HepG2 (cell line): ENCODE results near the gene TMTC1. TPM values are rescaled to one million over a fixed set of nuclear protein-coding genes. Genes with fewer than 3 reads are reported as not detected.

ENCODE experiments used
- ATAC-seq: fragments of 200-7000 bp; cut with Tn5 transposase; 3 replicates; pipeline ENCODE4 v1.9.1; 2020; ENCODE audit warnings: mild to moderate bottlenecking, moderate library complexity
- BruUV-seq: library from RNA; stranded (reverse); fragments of 400-500 nt; replicated peaks from 2 replicates; lab custom pipeline; 2021; lab: Mats Ljungman, UMichigan
- CTCF ChIA-PET: fragments of 300-600 bp; formaldehyde crosslinking; extraction: SDS; loops from one replicate; lab custom pipeline; 2021; ENCODE audit warnings: low total read pairs, inconsistent platforms, low intra/inter-chr PET ratio; lab: Yijun Ruan, JAX
- POLR2A ChIA-PET: fragments of 350-600 bp; sonication (Branson Sonifier 250); formaldehyde crosslinking; loops from one replicate; lab custom pipeline; 2020; ENCODE audit warnings: antibody characterized with exemption, inconsistent platforms; lab: Yijun Ruan, JAX
- DNase-seq: peaks from one replicate; pipeline ENCODE4 v3.0.0-alpha.2; 2015; ENCODE audit warnings: low spot score
- FAIRE-seq: peaks from 3 replicates; lab custom pipeline; 2011; peaks lifted over from hg19 to GRCh38; lab: Jason Lieb, UNC
- H2AFZ ChIP-seq: one replicate; pipeline ENCODE4 v1.6.1; 2011; ENCODE audit warnings: low read length, inconsistent platforms
- H3K27ac ChIP-seq: fragments of 300-600 bp; 3 replicates; pipeline ENCODE4 v1.8.0; 2011; ENCODE audit warnings: mixed run types, mild to moderate bottlenecking, mixed read lengths, low read length, inconsistent platforms; ENCODE audit not compliant: insufficient read depth; ENCODE audit errors: extremely low read length
- H3K27me3 ChIP-seq, 2 experiments: fragments of 200-600 bp in 1 of 2; 2 replicates in 1 of 2; 3 replicates in 1 of 2; pipeline versions ENCODE4 v1.6.0 to v1.8.0; 2011; ENCODE audit warnings: low read length in 2 of 2, mild to moderate bottlenecking in 2 of 2, moderate library complexity in 2 of 2, inconsistent platforms in 1 of 2; ENCODE audit not compliant: insufficient read depth in 2 of 2, control insufficient read depth in 1 of 2
- H3K36me3 ChIP-seq, 2 experiments: fragments of 200-600 bp in 1 of 2; replicated peaks in 1 of 2; 2 replicates in 1 of 2; 3 replicates in 1 of 2; pipeline versions ENCODE4 v1.5.1 to v1.8.0; 2011; ENCODE audit warnings: low read length in 2 of 2, inconsistent platforms in 1 of 2; ENCODE audit not compliant: insufficient read depth in 2 of 2, control insufficient read depth in 1 of 2
- H3K4me1 ChIP-seq: 2 replicates; pipeline ENCODE4 v1.5.1; 2012; ENCODE audit warnings: low read length, inconsistent platforms; ENCODE audit not compliant: insufficient read depth
- H3K4me2 ChIP-seq: 2 replicates; pipeline ENCODE4 v1.6.0; 2011; ENCODE audit warnings: low read depth, low read length, inconsistent platforms
- H3K4me3 ChIP-seq, 3 experiments: fragments of 200-600 bp in 1 of 3; sonication (generic), shearing (Covaris generic) in 1 of 3; replicated peaks in 1 of 3; 2 replicates each; pipeline ENCODE4 v1.5.1; 2011 to 2016; ENCODE audit warnings: low read length in 3 of 3, inconsistent platforms in 2 of 3, low read depth in 2 of 3, mild to moderate bottlenecking in 2 of 3, control low read depth in 1 of 3, mixed read lengths in 1 of 3; ENCODE audit not compliant: insufficient read depth in 1 of 3
- H3K79me2 ChIP-seq: one replicate; pipeline ENCODE4 v1.6.1; 2011; ENCODE audit warnings: low read length, inconsistent platforms; ENCODE audit not compliant: insufficient read depth
- H3K9ac ChIP-seq: 2 replicates; pipeline ENCODE4 v1.6.0; 2011; ENCODE audit warnings: mild to moderate bottlenecking, low read depth, low read length, inconsistent platforms; ENCODE audit not compliant: insufficient read depth
- H3K9me3 ChIP-seq: 2 replicates; pipeline ENCODE4 v1.5.1; 2012; ENCODE audit warnings: mild to moderate bottlenecking, low read length
- H4K20me1 ChIP-seq: 2 replicates; pipeline ENCODE4 v1.6.0; 2011; ENCODE audit warnings: inconsistent platforms, mild to moderate bottlenecking, low read length, moderate library complexity; ENCODE audit not compliant: insufficient read depth
- ATM ChIP-seq: fragments of 450-650 bp; IDR thresholded peaks from 2 replicates; pipeline ENCODE4 v1.7.1; 2017; ENCODE audit warnings: mild to moderate bottlenecking, borderline replicate concordance
- BORCS8-MEF2B ChIP-seq: sonication (generic); formaldehyde crosslinking; IDR thresholded peaks from 2 replicates; pipeline ENCODE4 v1.8.0; 2022; ENCODE audit warnings: mild to moderate bottlenecking, missing genetic modification reagents
- EP300 ChIP-seq, 3 experiments: sonication (generic) in 1 of 3; formaldehyde crosslinking in 1 of 3; IDR thresholded peaks; 2 replicates each; pipeline versions ENCODE4 v1.5.1 to v1.6.1; 2011 to 2020; ENCODE audit warnings: low read depth in 2 of 3, low read length in 2 of 3, borderline replicate concordance in 1 of 3, improper control_type of control experiment in 1 of 3, mild to moderate bottlenecking in 1 of 3, missing genetic modification reagents in 1 of 3, moderate library complexity in 1 of 3
- ERF ChIP-seq: IDR thresholded peaks from 2 replicates; pipeline ENCODE4 v1.6.1; 2018; ENCODE audit warnings: missing biosample characterization, missing genetic modification reagents
- GATAD1 ChIP-seq: IDR thresholded peaks from 2 replicates; pipeline ENCODE4 v1.6.1; 2016; ENCODE audit warnings: missing genetic modification reagents, missing compliant biosample characterization
- MBNL3 ChIP-seq: fragments of 250-450 bp; sonication (Bioruptor Pico); conservative IDR thresholded peaks from 2 replicates; pipeline ENCODE4 v1.8.0; 2022; ENCODE audit warnings: mild to moderate bottlenecking, inconsistent platforms
- MEIS2 ChIP-seq: sonication (generic); formaldehyde crosslinking; IDR thresholded peaks from 2 replicates; pipeline ENCODE4 v1.9.0; 2021; ENCODE audit warnings: mild to moderate bottlenecking, missing genetic modification reagents
- MXD4 ChIP-seq: IDR thresholded peaks from 2 replicates; pipeline ENCODE4 v1.6.1; 2016; ENCODE audit warnings: mild to moderate bottlenecking, missing biosample characterization, missing genetic modification reagents
- YEATS4 ChIP-seq: sonication (generic); formaldehyde crosslinking; IDR thresholded peaks from 2 replicates; pipeline ENCODE4 v1.4.0; 2020; ENCODE audit warnings: missing genetic modification reagents, borderline replicate concordance
- ZNF296 ChIP-seq: sonication (generic); formaldehyde crosslinking; conservative IDR thresholded peaks from 2 replicates; pipeline ENCODE4 v1.5.0; 2020; ENCODE audit warnings: mild to moderate bottlenecking, missing genetic modification reagents
- ZNF367 ChIP-seq: sonication (generic); formaldehyde crosslinking; IDR thresholded peaks from 2 replicates; pipeline ENCODE4 v1.4.0; 2020; ENCODE audit warnings: missing genetic modification reagents, borderline replicate concordance
- ZNF761 ChIP-seq: sonication (generic); formaldehyde crosslinking; conservative IDR thresholded peaks from 2 replicates; pipeline ENCODE4 v1.4.0; 2020; ENCODE audit warnings: mild to moderate bottlenecking, missing genetic modification reagents
- ZNF776 ChIP-seq: sonication (generic); formaldehyde crosslinking; IDR thresholded peaks from 2 replicates; pipeline ENCODE4 v1.4.0; 2020; ENCODE audit warnings: mild to moderate bottlenecking, missing genetic modification reagents
- WGBS: methylation state at CpG from one replicate; pipeline ENCODE4 v1.1.6; 2017; ENCODE audit warnings: low lambda C conversion rate; 5-methylcytosine and 5-hydroxymethylcytosine counted together
- in situ Hi-C: cut with HindIII; loops from 2 replicates; pipeline ENCODE4 v1.10.0; 2017; ENCODE audit warnings: low pct_unique_long_range_greater_than_20kb; ENCODE audit not compliant: extremely low pct_ligation_motif_present
- intact Hi-C: fragments of 100-400 bp; cut with micrococcal nuclease; formaldehyde crosslinking; loops from one replicate; pipeline ENCODE4 v1.10.0; 2022; ENCODE audit not compliant: unreplicated experiment
- polyA plus RNA-seq, 8 experiments: library from polyadenylated mRNA; depleted of rRNA in 3 of 8; stranded (reverse) in 7 of 8; unstranded in 1 of 8; fragments of >200 nt; fragmentation: Illumina TruSeq in 4 of 8; extraction: Trizol in 4 of 8; gene quantifications; 2 replicates each; pipeline versions ENCODE4 v1.2.1 to v1.2.3, GENCODE V29; 2011 to 2016; ENCODE audit warnings: low read depth in 4 of 8, missing spikeins in 1 of 8, mixed read lengths in 1 of 8; ENCODE audit not compliant: insufficient read depth in 1 of 8
- total RNA-seq, 5 experiments: library from RNA; depleted of rRNA; stranded (reverse); fragments of >200 nt; fragmentation: Illumina TruSeq; extraction: Trizol; gene quantifications; 2 replicates each; pipeline ENCODE4 v1.2.3, GENCODE V29; 2016; ENCODE audit warnings: low read depth in 1 of 5
- TF ChIP-seq, protein P1 (sequence below): sonication (generic); formaldehyde crosslinking; IDR thresholded peaks from 2 replicates; pipeline ENCODE4 v1.5.0; 2020; ENCODE audit warnings: missing genetic modification reagents, mild to moderate bottlenecking, borderline replicate concordance
- TF ChIP-seq, protein P2 (sequence below): sonication (generic); formaldehyde crosslinking; IDR thresholded peaks from 2 replicates; pipeline ENCODE4 v1.4.0; 2020; ENCODE audit warnings: missing genetic modification reagents, mild to moderate bottlenecking, borderline replicate concordance
- TF ChIP-seq, protein P3 (sequence below): IDR thresholded peaks from 2 replicates; pipeline ENCODE4 v1.6.1; 2016; ENCODE audit warnings: mild to moderate bottlenecking, missing biosample characterization, missing genetic modification reagents
- TF ChIP-seq, protein P4 (sequence below): sonication (generic); formaldehyde crosslinking; IDR thresholded peaks from 2 replicates; pipeline ENCODE4 v1.4.0; 2020; ENCODE audit warnings: missing genetic modification reagents, mild to moderate bottlenecking, borderline replicate concordance
- TF ChIP-seq, protein P5 (sequence below): sonication (generic); formaldehyde crosslinking; IDR thresholded peaks from 2 replicates; pipeline ENCODE4 v1.4.0; 2020; ENCODE audit warnings: missing genetic modification reagents

TMTC1 gene
- total and polyA plus RNA-seq, 2 of the 13 experiments (the other 11 are each of a cell fraction or from before 2014, with no cell fraction given), result 0.69 to 1.8 TPM

DNA sequence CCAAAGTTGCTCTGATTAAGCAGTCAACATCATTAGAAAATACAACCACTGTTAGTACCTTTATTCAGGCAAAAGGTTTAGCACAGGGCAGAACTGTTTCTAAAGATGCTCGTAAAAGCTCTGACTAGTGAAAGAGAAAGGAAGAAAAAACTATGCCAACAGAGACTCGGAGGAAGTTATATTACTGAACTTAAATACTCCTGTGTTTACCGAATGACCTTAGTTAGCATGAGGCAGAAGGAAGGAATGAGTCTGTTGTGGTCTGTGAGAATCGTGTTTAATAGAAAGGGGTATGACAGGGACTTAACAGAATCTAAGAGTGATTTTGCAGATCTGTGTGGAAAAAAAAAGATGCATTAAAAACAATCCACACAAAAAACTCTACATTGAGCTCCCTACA, 202.1 kb downstream of the TMTC1 start (continued):
- no peak for TF ChIP-seq EP300 (IDR thresholded peaks at IDR 0.05; ENCODE audit: low read depth in 2 of 2, low read length in 2 of 2)
- TF ChIP-seq EP300 (CRISPR knock-in tag; IDR thresholded peaks at IDR 0.05; ENCODE audit: borderline replicate concordance), result no peak
- TF ChIP-seq ZNF296, result no peak
- TF ChIP-seq MEIS2 (CRISPR knock-in tag), result no peak
- TF ChIP-seq, protein P1, sequence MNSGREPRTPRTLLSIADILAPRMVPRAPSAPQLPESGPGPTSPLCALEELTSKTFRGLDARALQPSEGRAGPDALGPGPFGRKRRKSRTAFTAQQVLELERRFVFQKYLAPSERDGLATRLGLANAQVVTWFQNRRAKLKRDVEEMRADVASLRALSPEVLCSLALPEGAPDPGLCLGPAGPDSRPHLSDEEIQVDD (CRISPR knock-in tag), result no peak

DNA sequence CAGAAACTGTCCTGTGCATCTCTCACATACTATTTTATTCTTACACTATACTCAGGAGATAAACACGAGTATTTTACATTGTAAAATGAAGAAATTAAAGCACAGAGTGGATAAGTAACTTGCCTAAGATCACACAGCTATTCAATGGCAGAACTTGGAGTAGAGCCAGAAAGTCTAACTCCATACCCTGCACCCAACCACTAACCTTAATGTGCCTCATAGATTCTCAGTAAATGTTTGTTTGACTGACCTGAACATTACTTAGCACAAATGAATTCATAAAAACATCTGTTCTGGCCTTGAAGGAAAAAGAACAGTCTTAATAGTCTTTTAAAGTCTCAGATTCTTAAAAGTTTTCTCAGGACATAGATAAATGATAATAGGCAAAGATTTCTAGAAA, 202.8 kb downstream of the TMTC1 start:
- H3K79me2 ChIP-seq, result no peaks in the 10 kb centered on the region
- H3K9ac ChIP-seq, result no peak overlapping the region
- ChIA-PET CTCF (no interaction called here), POLR2A (no interaction called here)
- H2AFZ ChIP-seq, result no peak overlapping the region
- no peak overlapping the region for H3K4me2 ChIP-seq
- H3K27ac ChIP-seq, result no peak overlapping the region
- H4K20me1 ChIP-seq, result no peaks in the 10 kb centered on the region
- H3K4me3 ChIP-seq, result no peak overlapping the region
- no peak for FAIRE-seq
- ATAC-seq, result no peak
- WGBS, result 20% methylated on average over 1 of the region's 1 CpG
- no peaks in the 10 kb centered on the region for H3K27me3 ChIP-seq
- no peak for DNase-seq
- no peaks in the 10 kb centered on the region for H3K36me3 ChIP-seq
- no TSS peak for BruUV-seq
- in situ Hi-C loops, result no loop called here
- H3K9me3 ChIP-seq, result no peaks in the 10 kb centered on the region
- intact Hi-C loops, result no loop called here
- no peaks in the 10 kb centered on the region for H3K4me1 ChIP-seq
- no peak for TF ChIP-seq ZNF776
- no peak for TF ChIP-seq BORCS8-MEF2B (CRISPR knock-in tag)
- TF ChIP-seq ZNF367, result no peak
- TF ChIP-seq, protein P2, sequence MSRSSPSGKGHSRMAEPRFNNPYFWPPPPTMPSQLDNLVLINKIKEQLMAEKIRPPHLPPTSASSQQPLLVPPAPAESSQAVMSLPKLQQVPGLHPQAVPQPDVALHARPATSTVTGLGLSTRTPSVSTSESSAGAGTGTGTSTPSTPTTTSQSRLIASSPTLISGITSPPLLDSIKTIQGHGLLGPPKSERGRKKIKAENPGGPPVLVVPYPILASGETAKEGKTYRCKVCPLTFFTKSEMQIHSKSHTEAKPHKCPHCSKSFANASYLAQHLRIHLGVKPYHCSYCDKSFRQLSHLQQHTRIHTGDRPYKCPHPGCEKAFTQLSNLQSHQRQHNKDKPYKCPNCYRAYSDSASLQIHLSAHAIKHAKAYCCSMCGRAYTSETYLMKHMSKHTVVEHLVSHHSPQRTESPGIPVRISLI (CRISPR knock-in tag), result no peak
- TF ChIP-seq, protein P3, sequence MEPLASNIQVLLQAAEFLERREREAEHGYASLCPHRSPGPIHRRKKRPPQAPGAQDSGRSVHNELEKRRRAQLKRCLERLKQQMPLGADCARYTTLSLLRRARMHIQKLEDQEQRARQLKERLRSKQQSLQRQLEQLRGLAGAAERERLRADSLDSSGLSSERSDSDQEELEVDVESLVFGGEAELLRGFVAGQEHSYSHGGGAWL, result no peak
- no peak for TF ChIP-seq ERF (CRISPR knock-in tag)
- TF ChIP-seq, protein P4, sequence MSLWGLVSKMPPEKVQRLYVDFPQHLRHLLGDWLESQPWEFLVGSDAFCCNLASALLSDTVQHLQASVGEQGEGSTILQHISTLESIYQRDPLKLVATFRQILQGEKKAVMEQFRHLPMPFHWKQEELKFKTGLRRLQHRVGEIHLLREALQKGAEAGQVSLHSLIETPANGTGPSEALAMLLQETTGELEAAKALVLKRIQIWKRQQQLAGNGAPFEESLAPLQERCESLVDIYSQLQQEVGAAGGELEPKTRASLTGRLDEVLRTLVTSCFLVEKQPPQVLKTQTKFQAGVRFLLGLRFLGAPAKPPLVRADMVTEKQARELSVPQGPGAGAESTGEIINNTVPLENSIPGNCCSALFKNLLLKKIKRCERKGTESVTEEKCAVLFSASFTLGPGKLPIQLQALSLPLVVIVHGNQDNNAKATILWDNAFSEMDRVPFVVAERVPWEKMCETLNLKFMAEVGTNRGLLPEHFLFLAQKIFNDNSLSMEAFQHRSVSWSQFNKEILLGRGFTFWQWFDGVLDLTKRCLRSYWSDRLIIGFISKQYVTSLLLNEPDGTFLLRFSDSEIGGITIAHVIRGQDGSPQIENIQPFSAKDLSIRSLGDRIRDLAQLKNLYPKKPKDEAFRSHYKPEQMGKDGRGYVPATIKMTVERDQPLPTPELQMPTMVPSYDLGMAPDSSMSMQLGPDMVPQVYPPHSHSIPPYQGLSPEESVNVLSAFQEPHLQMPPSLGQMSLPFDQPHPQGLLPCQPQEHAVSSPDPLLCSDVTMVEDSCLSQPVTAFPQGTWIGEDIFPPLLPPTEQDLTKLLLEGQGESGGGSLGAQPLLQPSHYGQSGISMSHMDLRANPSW (CRISPR knock-in tag), result no peak
- TF ChIP-seq, protein P5, sequence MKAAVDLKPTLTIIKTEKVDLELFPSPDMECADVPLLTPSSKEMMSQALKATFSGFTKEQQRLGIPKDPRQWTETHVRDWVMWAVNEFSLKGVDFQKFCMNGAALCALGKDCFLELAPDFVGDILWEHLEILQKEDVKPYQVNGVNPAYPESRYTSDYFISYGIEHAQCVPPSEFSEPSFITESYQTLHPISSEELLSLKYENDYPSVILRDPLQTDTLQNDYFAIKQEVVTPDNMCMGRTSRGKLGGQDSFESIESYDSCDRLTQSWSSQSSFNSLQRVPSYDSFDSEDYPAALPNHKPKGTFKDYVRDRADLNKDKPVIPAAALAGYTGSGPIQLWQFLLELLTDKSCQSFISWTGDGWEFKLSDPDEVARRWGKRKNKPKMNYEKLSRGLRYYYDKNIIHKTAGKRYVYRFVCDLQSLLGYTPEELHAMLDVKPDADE, result no peak
- no peak for TF ChIP-seq MBNL3 (CRISPR knock-in tag)
- TF ChIP-seq MXD4 (CRISPR knock-in tag), result no peak
- TF ChIP-seq YEATS4 (CRISPR knock-in tag), result no peak
- TF ChIP-seq ZNF761 (CRISPR knock-in tag), result no peak
- TF ChIP-seq ATM, result no peak
- TF ChIP-seq GATAD1, result no peak
